UCSD-AML1 (cell line): ENCODE measurements around the gene ANTKMT.

Experiments
- DNase-seq: peaks from one replicate; lab custom pipeline; 2025; ENCODE audit not compliant: unreplicated experiment; lab: John Stamatoyannopoulos, UW

ANTKMT gene

DNA sequence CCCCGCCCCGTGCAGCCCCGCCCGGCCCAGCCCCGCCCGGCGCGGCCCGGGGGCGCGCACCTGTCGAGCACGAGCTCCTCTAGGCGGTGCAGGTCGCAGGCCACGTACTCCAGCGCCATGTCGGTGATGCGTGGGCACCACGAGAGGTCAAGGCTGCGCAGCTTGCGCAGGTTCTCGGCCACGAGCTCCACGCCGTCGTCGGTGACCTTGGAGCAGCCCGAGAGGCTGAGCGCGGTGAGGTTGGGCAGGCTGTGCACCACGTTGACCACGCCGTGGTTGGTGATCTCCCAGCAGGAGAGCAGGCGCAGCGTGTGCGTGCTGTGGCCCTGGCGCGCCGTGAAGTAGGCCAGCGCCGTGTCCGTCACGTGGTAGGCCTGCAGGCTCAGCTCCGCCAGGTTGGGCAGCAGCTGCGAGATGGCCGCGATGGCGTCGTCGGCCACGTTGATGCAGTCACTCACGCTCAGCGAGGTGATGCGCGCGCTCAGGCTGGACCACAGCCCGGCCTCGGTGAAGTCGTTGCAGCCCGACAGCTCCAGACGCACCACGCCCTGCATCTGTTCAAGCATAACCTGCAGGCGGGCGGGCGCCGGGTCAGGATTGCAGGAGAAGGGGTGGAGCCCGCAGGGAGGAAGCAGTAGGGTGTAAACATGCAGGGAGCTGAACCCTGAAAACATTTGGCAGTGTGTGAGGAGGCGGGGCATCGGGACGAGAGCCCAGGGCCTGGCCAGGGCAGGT lies 25.4 kb upstream of the ANTKMT start:
- no peak for DNase-seq

- no peak for DNase-seq
These were observed 21.9 kb upstream of the ANTKMT start for GRCh38 chr16:698911-699671.

DNA sequence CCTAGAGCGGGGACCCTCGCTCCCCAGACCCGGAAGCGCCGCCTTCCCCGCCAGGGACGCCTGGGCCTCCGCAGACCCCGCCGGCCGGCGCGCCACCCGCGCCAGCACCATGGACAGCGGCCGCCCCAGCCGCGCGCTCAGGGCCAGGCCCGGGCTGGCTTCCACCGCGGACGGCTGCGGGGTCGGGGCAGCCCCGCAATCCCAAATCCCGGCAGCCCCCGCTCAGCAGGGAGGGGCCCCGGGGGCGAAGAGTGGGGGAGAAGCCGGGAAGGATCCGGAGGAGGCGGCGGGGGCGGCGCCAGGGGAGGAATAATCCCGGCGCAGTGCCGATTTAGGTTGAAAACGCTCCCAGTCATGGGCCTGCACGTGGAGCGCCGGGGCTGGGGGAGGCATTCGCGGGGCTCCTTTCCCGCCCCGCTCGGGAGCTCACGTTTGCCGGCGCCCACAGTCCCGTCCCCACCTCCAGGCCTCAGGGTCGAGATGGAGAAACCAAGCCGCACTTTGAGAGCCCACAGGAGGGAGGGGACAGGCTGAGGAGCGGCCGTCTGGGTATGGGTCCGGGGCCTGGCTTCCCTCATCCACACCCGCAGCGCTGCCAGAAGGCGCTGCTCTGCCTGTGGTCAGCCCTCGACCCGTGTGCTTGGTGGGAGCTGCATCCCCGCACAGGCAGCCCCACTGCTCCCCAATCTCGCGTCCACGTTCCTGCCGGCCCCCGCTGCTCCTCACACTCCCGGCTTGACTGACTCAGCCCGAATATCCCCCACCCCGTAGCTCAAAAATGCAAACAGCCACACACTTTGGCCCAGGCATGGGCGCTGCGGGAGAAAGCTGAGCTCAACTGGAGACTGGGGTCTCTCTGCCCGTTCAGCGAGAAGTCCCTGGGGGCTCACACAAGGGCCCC lies 20.0 kb upstream of the ANTKMT start:
- DNase-seq: peak; percentile 15

GRCh38 chr16:702341-702740 lies 18.6 kb upstream of the ANTKMT start:
- DNase-seq: no peak

DNA sequence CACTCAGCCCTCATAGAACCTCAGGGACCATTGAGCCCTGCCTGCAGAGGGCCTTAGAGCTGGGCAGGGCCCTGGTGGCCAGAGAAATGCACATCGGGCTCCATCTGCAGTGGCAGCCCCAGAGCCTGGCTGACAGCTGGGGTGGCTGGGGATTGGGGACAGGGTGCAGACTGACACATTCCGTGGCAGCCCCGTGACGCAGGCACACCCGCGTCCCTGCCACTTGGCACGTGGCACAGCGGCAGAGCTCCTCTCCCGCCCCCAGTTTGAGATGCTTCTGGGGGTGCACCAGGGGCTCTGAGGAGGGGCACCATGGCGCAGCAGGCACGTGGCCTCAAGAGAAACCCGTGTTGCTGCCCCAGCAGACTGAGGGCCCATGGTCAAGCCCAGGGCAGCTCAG lies 17.5 kb upstream of the ANTKMT start:
- DNase-seq: no peak

DNA sequence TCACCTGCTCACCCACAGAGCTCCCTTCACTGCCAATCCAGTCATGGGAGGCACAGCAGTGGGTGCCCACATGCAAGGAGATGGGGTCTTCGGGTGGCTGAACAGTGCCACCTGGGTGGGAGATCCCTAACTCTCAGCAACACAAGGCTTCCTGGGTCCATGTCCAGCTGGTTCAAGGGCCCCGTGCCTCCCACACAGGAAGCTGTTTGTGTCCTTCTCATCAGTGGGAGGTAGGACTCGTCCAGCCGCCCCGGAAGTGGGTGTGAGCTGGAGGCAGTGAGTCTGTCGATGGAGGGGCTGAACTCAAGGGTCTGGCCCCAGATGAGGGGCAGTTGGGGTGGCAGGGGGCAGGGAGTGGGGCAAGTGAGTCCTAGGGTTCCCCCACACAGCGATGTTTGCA lies 16.9 kb upstream of the ANTKMT start:
- DNase-seq: no peak

- DNase-seq: no peak
These were observed 16.2 kb upstream of the ANTKMT start for GRCh38 chr16:704552-705380.

GRCh38 chr16:705431-706188 lies 15.3 kb upstream of the ANTKMT start, which contains the start of gene FBXL16:
Gene FBXL16, minus strand, starts transcription at chr16:705801. Its CDS starts 8,396 bp downstream, at chr16:697405.
- DNase-seq: no peak

DNA sequence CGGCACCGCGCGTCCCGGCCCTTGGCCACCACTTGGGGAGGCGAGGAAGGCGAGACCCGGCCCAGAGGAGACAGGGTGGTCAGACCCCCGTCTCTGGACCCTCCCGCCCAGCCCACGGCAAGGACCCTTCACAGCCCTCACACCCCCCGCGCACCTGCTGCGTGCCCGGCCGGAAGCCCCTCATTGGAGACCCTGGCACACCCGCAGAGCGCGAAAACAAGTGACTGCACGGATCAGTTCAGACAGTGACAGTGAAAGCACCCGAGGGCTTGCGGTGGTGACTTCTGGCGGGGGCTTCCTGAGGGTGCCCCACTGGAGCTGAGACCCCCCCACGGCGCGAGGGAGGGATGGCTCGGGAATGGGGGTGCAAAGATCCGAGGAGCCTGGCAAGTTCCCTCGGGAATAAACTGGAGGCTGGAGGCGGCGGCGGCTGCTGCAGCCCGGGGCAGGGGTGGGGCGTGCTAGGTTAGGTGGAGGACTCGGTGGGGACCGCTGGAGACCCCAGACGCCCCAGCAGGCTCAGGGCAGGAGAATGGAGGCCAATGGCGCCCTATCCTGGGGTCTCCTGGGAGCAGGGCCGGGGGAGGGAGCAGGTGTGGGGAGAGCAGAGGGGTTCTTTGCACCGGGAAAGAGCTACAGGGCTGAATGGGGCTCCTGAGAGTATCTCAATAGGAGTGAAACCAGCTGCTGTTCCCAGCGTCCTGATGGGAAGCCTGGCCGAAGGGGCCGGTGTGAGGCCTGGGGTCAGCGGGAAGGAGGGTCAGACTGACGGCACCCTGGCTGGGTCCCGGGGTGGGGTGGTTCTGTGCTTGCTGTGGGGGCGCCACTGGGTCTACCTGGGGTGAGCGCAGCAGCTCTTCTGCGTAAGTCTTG lies 14.5 kb upstream of the ANTKMT start:
- DNase-seq: no peak

- DNase-seq: no peak
These were observed 13.8 kb upstream of the ANTKMT start for GRCh38 chr16:707062-707538.

DNA sequence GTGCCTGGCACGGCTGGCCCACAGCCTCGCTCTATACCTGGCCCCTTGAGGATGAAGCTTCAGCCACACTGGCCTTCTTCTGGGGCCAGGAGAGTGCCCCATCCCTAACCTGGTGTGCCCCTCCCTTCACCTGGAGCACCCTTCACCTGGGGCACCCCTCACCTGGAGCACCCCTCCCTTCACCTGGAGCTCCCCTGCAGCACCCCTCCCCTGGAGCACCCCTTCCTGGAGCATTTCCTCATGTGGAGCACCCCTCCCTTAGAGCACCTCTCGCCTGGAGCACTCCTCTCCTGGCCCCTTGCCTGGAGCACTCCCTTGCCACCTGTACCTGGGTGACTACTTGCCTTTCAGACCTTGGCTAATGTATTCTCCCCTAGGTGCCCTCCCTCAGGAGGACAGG lies 12.9 kb upstream of the ANTKMT start:
- DNase-seq: no peak

DNA sequence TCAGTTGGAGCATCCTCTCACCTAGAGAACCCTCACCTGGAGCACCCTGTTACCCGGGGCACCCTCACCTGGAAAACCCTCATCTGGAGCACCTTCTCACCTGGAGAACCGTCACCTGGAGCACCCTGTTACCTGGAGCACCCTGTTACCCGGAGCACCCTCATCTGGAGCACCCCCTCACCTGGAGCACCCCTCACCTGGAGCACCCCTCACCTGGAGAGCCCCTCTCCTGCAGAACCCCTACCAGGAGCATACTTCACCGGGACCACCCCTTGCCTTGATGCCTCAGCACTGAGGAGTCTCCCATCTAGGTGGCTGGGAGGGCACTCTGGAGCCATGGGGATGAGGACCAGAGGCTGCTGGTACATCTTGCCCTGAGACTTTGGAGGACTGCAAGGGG lies 12.0 kb upstream of the ANTKMT start:
- no peak for DNase-seq

DNA sequence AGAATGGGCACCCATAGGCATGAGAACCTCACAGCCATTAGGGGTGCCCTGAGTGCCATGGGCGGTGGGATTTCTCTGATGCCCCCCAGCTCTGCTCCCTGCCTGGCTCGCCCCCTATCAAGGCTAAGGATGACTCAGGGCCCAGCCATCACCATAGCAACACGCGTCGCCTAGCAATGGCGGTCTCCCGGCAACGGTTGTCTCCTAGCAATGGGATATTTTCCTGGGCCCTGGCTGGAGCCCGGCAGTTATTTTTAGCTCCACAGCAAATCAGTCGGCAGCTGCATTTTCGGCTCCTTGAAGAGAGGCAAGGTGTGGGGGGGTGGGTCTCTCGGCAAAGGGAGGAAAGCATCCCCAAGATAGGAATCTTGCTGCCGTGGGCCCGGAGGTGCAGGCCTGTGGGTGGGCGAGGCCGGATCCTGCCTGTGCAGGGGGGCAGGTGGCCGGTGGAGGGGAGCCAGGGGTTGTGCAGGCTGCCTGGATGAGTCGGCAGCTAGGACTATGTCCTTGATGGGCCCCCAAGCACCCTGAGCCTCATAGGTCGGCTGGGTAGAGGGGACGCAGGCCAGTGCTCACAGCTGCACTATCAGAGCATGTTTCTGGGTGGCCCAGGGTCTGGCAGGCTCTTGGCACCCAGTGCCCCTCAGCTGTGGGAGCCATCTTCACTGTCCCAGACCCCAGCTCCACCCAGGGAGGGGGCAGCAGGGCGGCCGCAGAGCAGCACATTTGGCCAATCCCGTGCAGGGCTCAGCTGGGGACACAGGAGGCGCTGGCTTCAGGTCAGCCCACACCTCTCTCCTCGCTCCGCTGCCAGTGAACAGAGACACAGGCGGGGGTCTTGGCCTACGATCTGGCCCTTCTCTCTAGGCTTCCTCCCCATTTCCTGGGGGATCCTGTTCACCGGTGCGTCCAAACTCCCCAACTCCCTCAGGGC lies 11.1 kb upstream of the ANTKMT start:
- no peak for DNase-seq

GRCh38 chr16:710500-711075 lies 10.4 kb upstream of the ANTKMT start:
- DNase-seq: no peak

- no peak for DNase-seq
These were observed 9.9 kb upstream of the ANTKMT start for GRCh38 chr16:711084-711483.

DNA sequence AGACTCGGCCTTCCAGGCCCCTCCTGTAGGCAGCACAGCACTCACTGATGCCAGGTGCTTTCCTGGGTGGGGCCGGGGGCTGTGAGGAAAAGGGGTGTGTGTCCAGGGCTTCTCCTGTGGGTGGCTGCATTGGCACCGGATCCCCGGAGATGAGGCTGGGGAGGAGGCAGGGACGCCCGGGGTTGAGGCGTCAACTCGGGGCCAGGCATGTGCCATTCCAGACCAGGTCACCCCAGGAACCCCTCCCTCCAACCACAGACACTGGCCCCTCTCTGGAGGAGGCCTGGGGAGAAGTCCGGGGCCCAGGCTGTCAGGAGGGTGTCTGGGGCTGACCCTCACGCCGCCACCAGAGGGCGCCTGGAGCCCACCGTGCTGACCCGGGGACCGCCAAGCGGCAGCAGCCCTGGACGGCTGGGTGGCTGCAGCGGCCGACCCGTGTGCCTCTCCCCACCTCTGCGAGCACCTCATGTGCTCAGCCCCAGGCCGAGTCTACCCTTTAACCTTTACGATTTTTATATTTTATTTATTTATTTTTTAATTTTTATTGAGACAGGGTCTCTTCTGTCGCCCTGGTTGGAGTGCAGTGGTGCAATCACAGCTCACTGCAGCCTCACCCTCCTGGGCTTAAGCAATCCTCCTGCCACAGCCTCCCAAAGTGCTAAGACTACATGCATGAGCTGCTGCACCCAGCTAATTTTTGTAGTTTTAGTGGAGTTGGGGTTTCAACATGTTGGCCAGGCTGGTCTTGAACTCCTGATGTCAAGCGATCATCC lies 9.2 kb upstream of the ANTKMT start:
- DNase-seq: peak; percentile 77
